Measurements from ENCODE around the gene SLC37A1.

The SLC37A1 gene

DNA sequence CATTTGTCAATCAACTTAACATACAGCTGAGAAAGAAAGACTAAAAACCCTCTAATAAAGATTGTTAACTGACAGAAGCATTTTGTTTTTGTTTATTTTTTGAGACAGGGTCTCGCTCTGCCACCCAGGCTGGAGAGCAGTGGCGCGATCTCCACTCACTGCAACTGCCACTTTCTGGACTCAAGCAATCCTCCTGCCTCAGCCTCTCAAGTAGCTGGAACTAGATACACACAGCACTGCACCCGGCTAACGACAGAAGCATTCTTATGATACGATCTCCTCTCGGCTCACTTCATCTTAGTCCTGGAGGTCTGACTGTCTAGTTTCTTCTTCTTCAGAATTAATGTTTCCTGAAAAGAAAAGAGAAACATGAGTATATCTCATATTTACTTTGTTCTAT lies 41.1 kb upstream of the SLC37A1 start:
- Histone ChIP-seq H2BK15ac (ENCODE audit: low read depth, poor library complexity, severe bottlenecking) (no peak overlapping the region), H2AFZ (ENCODE audit: low read depth, low read length) (no peak overlapping the region), H3K9ac (ENCODE audit: low read length) (no peak overlapping the region), H3K9me3 (ENCODE audit: control insufficient read depth, low read length) (no peaks in the 10 kb centered on the region), H4K91ac (ENCODE audit: low read length) (no peak overlapping the region), H3K14ac (ENCODE audit: low read length in 2 of 2) (no peak overlapping the region), H3K4ac (ENCODE audit: low read depth in 1 of 2, low read length in 2 of 2) (no peak overlapping the region), H3K27me3 (ENCODE audit: control insufficient read depth in 1 of 2, insufficient read depth in 1 of 2, low read length in 2 of 2) (peaks cover 0 to 19% of the 10 kb centered on the region in 2 experiments), H2BK12ac (ENCODE audit: low read length in 2 of 2) (no peak overlapping the region), H2BK120ac (ENCODE audit: low read depth, low read length) (no peak overlapping the region), H2AK5ac (ENCODE audit: low read length, severe bottlenecking) (no peak overlapping the region), H3K36me3 (ENCODE audit: control insufficient read depth in 1 of 2, insufficient read depth in 2 of 2, low read depth in 1 of 2, low read length in 2 of 2) (peaks cover 0 to 2% of the 10 kb centered on the region in 2 experiments), H3K4me2 (ENCODE audit: low read length, poor library complexity, severe bottlenecking) (no peak overlapping the region), H3K27ac (ENCODE audit: low read length, poor library complexity, severe bottlenecking) (no peak overlapping the region), H3K18ac (ENCODE audit: low read depth in 1 of 2, low read length in 2 of 2) (no peak overlapping the region), H3K23ac (ENCODE audit: low read length in 2 of 2) (no peak overlapping the region), H2BK5ac (ENCODE audit: low read depth, low read length, poor library complexity, severe bottlenecking) (no peak overlapping the region), H4K8ac (ENCODE audit: low read length) (no peak overlapping the region), H3K4me1 (ENCODE audit: control insufficient read depth, insufficient read depth, low read depth, low read length) (peaks cover 22% of the 10 kb centered on the region), H3K79me1 (replicated peaks; ENCODE audit: low read length, poor library complexity, severe bottlenecking) (no peaks in the 10 kb centered on the region), H3K4me3 (ENCODE audit: insufficient read depth in 1 of 2, low read depth in 1 of 2, low read length in 2 of 2) (no peak overlapping the region)
- 99% methylated on average over 5 of the region's 7 CpGs for WGBS
- DNase-seq: no peak

- no peak overlapping the region for H3K23ac ChIP-seq (ENCODE audit: low read length in 2 of 2)
- H3K27ac ChIP-seq (ENCODE audit: low read length, poor library complexity, severe bottlenecking): peak overlapping the region; percentile 81
- H3K36me3 ChIP-seq (ENCODE audit: control insufficient read depth in 1 of 2, insufficient read depth in 2 of 2, low read depth in 1 of 2, low read length in 2 of 2): peaks cover 0 to 2% of the 10 kb centered on the region in 2 experiments
- no peak overlapping the region for H3K4me3 ChIP-seq (ENCODE audit: insufficient read depth in 1 of 2, low read depth in 1 of 2, low read length in 2 of 2)
- H3K9ac ChIP-seq (ENCODE audit: low read length): no peak overlapping the region
- peaks cover 0 to 23% of the 10 kb centered on the region in 2 experiments for H3K27me3 ChIP-seq (ENCODE audit: control insufficient read depth in 1 of 2, insufficient read depth in 1 of 2, low read length in 2 of 2)
- H3K79me1 ChIP-seq (replicated peaks; ENCODE audit: low read length, poor library complexity, severe bottlenecking): no peaks in the 10 kb centered on the region
- H4K91ac ChIP-seq (ENCODE audit: low read length): no peak overlapping the region
- no peak overlapping the region for H2BK12ac ChIP-seq (ENCODE audit: low read length in 2 of 2)
- H3K4me1 ChIP-seq (ENCODE audit: control insufficient read depth, insufficient read depth, low read depth, low read length): peaks cover 22% of the 10 kb centered on the region
- H2AFZ ChIP-seq (ENCODE audit: low read depth, low read length): no peak overlapping the region
- H3K4me2 ChIP-seq (ENCODE audit: low read length, poor library complexity, severe bottlenecking): no peak overlapping the region
- peak overlapping the region; percentile 80 for H2BK5ac ChIP-seq (ENCODE audit: low read depth, low read length, poor library complexity, severe bottlenecking)
- H3K14ac ChIP-seq (ENCODE audit: low read length in 2 of 2): no peak overlapping the region
- H3K18ac ChIP-seq (ENCODE audit: low read depth in 1 of 2, low read length in 2 of 2): no peak overlapping the region
- DNase-seq: no peak
- H2BK15ac ChIP-seq (ENCODE audit: low read depth, poor library complexity, severe bottlenecking): no peak overlapping the region
- 89% methylated on average over 8 of the region's 9 CpGs for WGBS
- no peak overlapping the region for H4K8ac ChIP-seq (ENCODE audit: low read length)
- H2AK5ac ChIP-seq (ENCODE audit: low read length, severe bottlenecking): peak overlapping the region; percentile 79
- no peaks in the 10 kb centered on the region for H3K9me3 ChIP-seq (ENCODE audit: control insufficient read depth, low read length)
- H3K4ac ChIP-seq (ENCODE audit: low read depth in 1 of 2, low read length in 2 of 2): no peak overlapping the region
- no peak overlapping the region for H2BK120ac ChIP-seq (ENCODE audit: low read depth, low read length)
Observed at GRCh38 chr21:42473498-42474042, 40.1 kb upstream of the SLC37A1 start.

DNA sequence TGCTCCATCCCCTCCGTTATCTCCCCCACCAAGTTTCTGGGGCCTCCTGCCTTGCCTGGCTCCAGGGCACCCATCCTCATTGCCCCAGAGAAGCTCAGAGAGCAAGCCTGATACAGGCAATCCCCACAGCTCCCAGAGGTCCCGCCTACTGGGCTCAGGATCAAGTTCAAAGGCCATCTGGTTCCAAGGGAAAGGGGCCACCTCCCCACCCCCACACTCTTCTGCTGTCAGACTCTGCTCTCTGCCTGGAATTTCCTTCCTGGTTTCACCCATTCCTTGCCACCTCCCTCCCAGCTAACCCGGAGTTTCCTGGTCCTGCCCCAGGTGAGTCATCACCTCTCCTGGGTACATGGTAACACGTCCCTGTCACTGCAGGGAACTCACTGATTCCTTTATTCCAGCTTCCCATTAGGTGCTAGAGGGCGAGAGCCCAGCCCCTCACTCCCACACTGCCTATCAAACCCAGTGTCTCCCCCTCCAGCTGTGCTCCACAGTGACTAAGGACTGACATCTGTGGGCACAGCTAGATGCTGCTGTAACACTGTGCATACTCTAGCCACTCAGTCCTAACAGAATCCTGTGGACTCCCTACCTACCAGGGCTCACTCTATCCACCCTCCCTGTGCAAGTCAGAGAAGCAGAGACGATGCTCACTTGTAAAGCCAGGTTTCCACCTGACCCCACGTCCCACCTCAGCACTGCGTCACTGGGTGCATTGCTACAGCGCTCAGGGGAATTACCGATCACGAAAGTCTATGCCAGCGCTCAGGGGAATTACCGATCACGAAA lies 39.4 kb upstream of the SLC37A1 start:
- H3K18ac ChIP-seq (ENCODE audit: low read depth in 1 of 2, low read length in 2 of 2): no peak overlapping the region
- H3K4me2 ChIP-seq (ENCODE audit: low read length, poor library complexity, severe bottlenecking): no peak overlapping the region
- H3K9ac ChIP-seq (ENCODE audit: low read length): no peak overlapping the region
- no peaks in the 10 kb centered on the region for H3K79me1 ChIP-seq (replicated peaks; ENCODE audit: low read length, poor library complexity, severe bottlenecking)
- peaks cover 24% of the 10 kb centered on the region for H3K4me1 ChIP-seq (ENCODE audit: control insufficient read depth, insufficient read depth, low read depth, low read length)
- H2BK15ac ChIP-seq (ENCODE audit: low read depth, poor library complexity, severe bottlenecking): no peak overlapping the region
- peak overlapping the region; percentile 80 for H2BK5ac ChIP-seq (ENCODE audit: low read depth, low read length, poor library complexity, severe bottlenecking)
- peaks cover 0 to 26% of the 10 kb centered on the region in 2 experiments for H3K27me3 ChIP-seq (ENCODE audit: control insufficient read depth in 1 of 2, insufficient read depth in 1 of 2, low read length in 2 of 2)
- WGBS: 53% methylated on average over 12 of the region's 14 CpGs
- H2BK120ac ChIP-seq (ENCODE audit: low read depth, low read length): no peak overlapping the region
- H3K23ac ChIP-seq (ENCODE audit: low read length in 2 of 2): no peak overlapping the region
- H3K14ac ChIP-seq (ENCODE audit: low read length in 2 of 2): peak overlapping the region in 1 of 2 experiments; percentile 38
- peak overlapping the region; percentile 79 for H2AK5ac ChIP-seq (ENCODE audit: low read length, severe bottlenecking)
- no peak overlapping the region for H3K4me3 ChIP-seq (ENCODE audit: insufficient read depth in 1 of 2, low read depth in 1 of 2, low read length in 2 of 2)
- no peak overlapping the region for H2BK12ac ChIP-seq (ENCODE audit: low read length in 2 of 2)
- peak; percentile 26 for DNase-seq
- H3K27ac ChIP-seq (ENCODE audit: low read length, poor library complexity, severe bottlenecking): peak overlapping the region; percentile 81
- no peak overlapping the region for H4K8ac ChIP-seq (ENCODE audit: low read length)
- peaks cover 0 to 2% of the 10 kb centered on the region in 2 experiments for H3K36me3 ChIP-seq (ENCODE audit: control insufficient read depth in 1 of 2, insufficient read depth in 2 of 2, low read depth in 1 of 2, low read length in 2 of 2)
- no peak overlapping the region for H2AFZ ChIP-seq (ENCODE audit: low read depth, low read length)
- no peak overlapping the region for H4K91ac ChIP-seq (ENCODE audit: low read length)
- no peaks in the 10 kb centered on the region for H3K9me3 ChIP-seq (ENCODE audit: control insufficient read depth, low read length)
- H3K4ac ChIP-seq (ENCODE audit: low read depth in 1 of 2, low read length in 2 of 2): no peak overlapping the region

- no peak overlapping the region for H4K8ac ChIP-seq (ENCODE audit: low read length)
- no peak overlapping the region for H4K91ac ChIP-seq (ENCODE audit: low read length)
- H3K9ac ChIP-seq (ENCODE audit: low read length): no peak overlapping the region
- H3K14ac ChIP-seq (ENCODE audit: low read length in 2 of 2): no peak overlapping the region
- H2AK5ac ChIP-seq (ENCODE audit: low read length, severe bottlenecking): no peak overlapping the region
- no peak overlapping the region for H3K4me3 ChIP-seq (ENCODE audit: insufficient read depth in 1 of 2, low read depth in 1 of 2, low read length in 2 of 2)
- H3K4me2 ChIP-seq (ENCODE audit: low read length, poor library complexity, severe bottlenecking): no peak overlapping the region
- no peak overlapping the region for H2BK15ac ChIP-seq (ENCODE audit: low read depth, poor library complexity, severe bottlenecking)
- peaks cover 0 to 2% of the 10 kb centered on the region in 2 experiments for H3K36me3 ChIP-seq (ENCODE audit: control insufficient read depth in 1 of 2, insufficient read depth in 2 of 2, low read depth in 1 of 2, low read length in 2 of 2)
- no peak overlapping the region for H3K18ac ChIP-seq (ENCODE audit: low read depth in 1 of 2, low read length in 2 of 2)
- H3K9me3 ChIP-seq (ENCODE audit: control insufficient read depth, low read length): no peaks in the 10 kb centered on the region
- H2BK5ac ChIP-seq (ENCODE audit: low read depth, low read length, poor library complexity, severe bottlenecking): no peak overlapping the region
- no peak for DNase-seq
- H3K27ac ChIP-seq (ENCODE audit: low read length, poor library complexity, severe bottlenecking): peak overlapping the region; percentile 81
- H3K27me3 ChIP-seq (ENCODE audit: control insufficient read depth in 1 of 2, insufficient read depth in 1 of 2, low read length in 2 of 2): peaks cover 0 to 29% of the 10 kb centered on the region in 2 experiments
- H3K79me1 ChIP-seq (replicated peaks; ENCODE audit: low read length, poor library complexity, severe bottlenecking): no peaks in the 10 kb centered on the region
- H2BK12ac ChIP-seq (ENCODE audit: low read length in 2 of 2): no peak overlapping the region
- peaks cover 24% of the 10 kb centered on the region for H3K4me1 ChIP-seq (ENCODE audit: control insufficient read depth, insufficient read depth, low read depth, low read length)
- 74% methylated on average over 7 of the region's 7 CpGs for WGBS
- no peak overlapping the region for H2AFZ ChIP-seq (ENCODE audit: low read depth, low read length)
- H3K4ac ChIP-seq (ENCODE audit: low read depth in 1 of 2, low read length in 2 of 2): no peak overlapping the region
- H2BK120ac ChIP-seq (ENCODE audit: low read depth, low read length): no peak overlapping the region
- H3K23ac ChIP-seq (ENCODE audit: low read length in 2 of 2): no peak overlapping the region
Observed at GRCh38 chr21:42475036-42475435, 38.6 kb upstream of the SLC37A1 start.
